CD4-positive, alpha-beta T cell treated with Interleukin-1 beta for 1 hour (primary cell): ENCODE results near the gene LPP.

Experiments
- DNase-seq, 2 donors: peaks; one replicate each; pipeline ENCODE4 v3.0.0-alpha.2; 2020 to 2022

LPP gene

GRCh38 chr3:188370081-188370830 is 216.3 kb downstream of the LPP start:
- no peak for DNase-seq

- DNase-seq, result no peak
Observed at GRCh38 chr3:188378786-188379185, 224.8 kb downstream of the LPP start.

- DNase-seq, result no peak
Observed at GRCh38 chr3:188380252-188380651, 226.3 kb downstream of the LPP start.

- no peak for DNase-seq
Observed at GRCh38 chr3:188380722-188381121, 226.8 kb downstream of the LPP start.

- DNase-seq, result no peak
Observed at GRCh38 chr3:188383748-188384147, 229.8 kb downstream of the LPP start.

- DNase-seq, result peak in 1 of 2 donors; percentile 60
Observed at GRCh38 chr3:188385295-188385694, 231.3 kb downstream of the LPP start.

GRCh38 chr3:188389711-188390342 is 235.9 kb downstream of the LPP start:
- DNase-seq, result peak; percentile 23 to 76

GRCh38 chr3:188390343-188390718 is 236.4 kb downstream of the LPP start:
- no peak for DNase-seq

GRCh38 chr3:188390775-188391443 is 237.0 kb downstream of the LPP start:
- DNase-seq, result no peak

- no peak for DNase-seq
Observed at GRCh38 chr3:188391592-188391991, 237.6 kb downstream of the LPP start.

- no peak for DNase-seq
Observed at GRCh38 chr3:188392076-188392475, 238.1 kb downstream of the LPP start.

GRCh38 chr3:188394623-188395022 is 240.7 kb downstream of the LPP start:
- DNase-seq, result no peak

- DNase-seq, result no peak
Observed at GRCh38 chr3:188396251-188396650, 242.3 kb downstream of the LPP start.

- no peak for DNase-seq
Observed at GRCh38 chr3:188396900-188397299, 242.9 kb downstream of the LPP start.

- no peak for DNase-seq
Observed at GRCh38 chr3:188397766-188398705, 244.1 kb downstream of the LPP start.

- peak; percentile 19 to 41 for DNase-seq
Observed at GRCh38 chr3:188400494-188401243, 246.7 kb downstream of the LPP start.

- DNase-seq, result no peak
Observed at GRCh38 chr3:188401244-188401993, 247.5 kb downstream of the LPP start.

GRCh38 chr3:188402229-188402628 is 248.3 kb downstream of the LPP start:
- no peak for DNase-seq

GRCh38 chr3:188403404-188403803 is 249.4 kb downstream of the LPP start:
- no peak for DNase-seq

GRCh38 chr3:188404124-188404523 is 250.2 kb downstream of the LPP start:
- no peak for DNase-seq

GRCh38 chr3:188404701-188405100 is 250.7 kb downstream of the LPP start:
- DNase-seq, result no peak
